Measurements from ENCODE around the gene SPAG16.
"Not testable (repeated sequence)": the region's sequence is repeated elsewhere in the genome, so short reads cannot be mapped to it uniquely, and the experiment has no call there.

The SPAG16 gene

GRCh38 chr2:213848631-213849030 lies 564.4 kb downstream of the SPAG16 start:
- peak; percentile 47 for DNase-seq

GRCh38 chr2:213861638-213862037 lies 577.4 kb downstream of the SPAG16 start:
- no peak for DNase-seq

DNA sequence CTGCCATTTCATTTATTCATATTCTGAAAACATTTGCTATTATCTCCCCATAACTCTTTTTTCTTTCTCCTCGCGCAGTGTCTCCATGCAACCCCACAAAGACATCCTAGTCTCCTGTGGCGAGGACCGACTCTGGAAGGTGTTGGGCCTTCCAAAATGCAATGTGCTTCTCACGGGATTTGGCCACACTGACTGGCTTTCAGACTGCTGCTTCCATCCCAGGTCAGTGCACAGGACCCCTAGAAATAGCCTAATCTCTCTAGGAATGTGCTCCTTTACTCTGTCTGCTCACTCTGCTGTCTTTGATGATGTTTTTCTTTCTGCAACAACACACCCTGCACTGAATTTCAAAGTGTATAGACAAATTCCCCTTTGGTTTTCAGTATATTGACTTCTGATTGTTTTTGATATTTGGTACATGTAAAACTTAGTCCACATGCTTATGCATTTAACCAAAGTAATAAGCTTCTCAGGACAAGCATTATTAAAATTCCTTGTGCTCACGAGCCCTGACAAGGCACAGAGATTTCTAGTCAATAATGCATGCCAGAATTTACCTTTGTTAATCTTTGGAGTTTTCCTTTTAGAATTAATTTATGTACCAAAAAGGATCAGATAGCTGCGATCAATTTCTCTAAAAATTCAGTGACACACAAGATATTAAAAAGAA lies 578.3 kb downstream of the SPAG16 start:
- DNase-seq: no peak

- DNase-seq: no peak
Observed at GRCh38 chr2:213863541-213863940, 579.3 kb downstream of the SPAG16 start.

GRCh38 chr2:213868526-213868925 lies 584.3 kb downstream of the SPAG16 start:
- DNase-seq: no peak

DNA sequence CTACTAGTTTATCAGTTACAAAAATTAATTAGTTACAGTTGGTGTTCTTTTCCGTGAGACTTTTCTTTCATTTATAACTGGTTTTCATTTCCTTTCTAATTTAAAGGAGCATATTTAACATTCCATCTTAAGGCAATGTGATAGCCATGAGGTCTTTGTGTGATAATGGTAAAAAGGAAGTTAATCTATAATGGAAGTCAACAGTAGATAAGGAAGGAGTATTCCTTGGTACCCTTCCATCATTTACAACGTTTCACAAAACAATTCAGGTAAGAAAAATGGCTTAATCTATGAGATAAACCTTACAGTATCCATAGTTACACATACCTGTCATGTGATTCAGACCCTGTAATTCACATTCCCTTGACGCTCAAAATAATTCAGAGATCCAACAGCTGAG lies 601.2 kb downstream of the SPAG16 start:
- no peak for DNase-seq

DNA sequence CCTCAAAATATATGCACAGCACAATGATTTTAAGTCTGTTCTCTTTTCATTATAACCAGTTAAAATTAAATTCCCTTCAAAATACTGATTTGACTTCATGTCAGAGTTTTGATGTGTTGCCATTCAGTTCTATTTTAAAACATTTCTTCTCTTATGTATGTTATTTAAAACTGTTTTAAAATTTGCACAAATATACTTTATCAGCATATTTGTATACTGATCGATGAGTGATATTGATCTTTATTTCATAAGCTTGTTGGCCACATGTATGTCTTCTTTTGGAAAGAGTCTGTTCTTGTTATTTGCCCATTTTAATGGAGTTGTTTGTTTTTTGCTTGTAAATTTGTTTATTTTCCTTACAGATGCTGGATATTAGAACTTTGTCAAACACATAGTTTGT lies 630.2 kb downstream of the SPAG16 start:
- DNase-seq: no peak

GRCh38 chr2:213920014-213920413 lies 635.8 kb downstream of the SPAG16 start:
- DNase-seq: no peak

GRCh38 chr2:213923543-213923942 lies 639.3 kb downstream of the SPAG16 start:
- DNase-seq: no peak

GRCh38 chr2:213934560-213934959 lies 650.3 kb downstream of the SPAG16 start:
- DNase-seq: peak; percentile 1

DNA sequence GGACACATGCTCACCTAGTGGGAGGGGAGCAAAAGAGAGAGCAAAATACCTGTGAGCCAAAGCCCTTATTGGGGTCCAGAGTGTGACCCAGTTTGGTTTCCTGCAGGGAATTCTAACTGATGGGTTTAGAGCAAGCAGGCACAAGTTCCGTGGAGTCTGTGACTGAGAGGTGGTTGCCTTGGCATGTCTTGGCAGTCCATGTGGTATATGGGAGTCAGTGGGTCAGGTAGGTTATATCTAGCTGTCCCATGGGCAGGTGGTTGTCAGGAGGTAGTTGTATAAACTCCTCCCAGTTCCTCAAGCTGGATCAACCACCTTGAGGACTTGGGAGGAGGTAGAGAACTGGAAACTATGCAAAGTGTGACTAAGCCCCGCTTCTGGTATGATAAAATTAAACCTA lies 673.8 kb downstream of the SPAG16 start:
- DNase-seq: no peak

GRCh38 chr2:213959589-213959988 lies 675.3 kb downstream of the SPAG16 start:
- no peak for DNase-seq

GRCh38 chr2:213971536-213971935 lies 687.3 kb downstream of the SPAG16 start:
- DNase-seq: no peak

- no peak for DNase-seq
Observed at GRCh38 chr2:213980883-213981282, 696.6 kb downstream of the SPAG16 start.

DNA sequence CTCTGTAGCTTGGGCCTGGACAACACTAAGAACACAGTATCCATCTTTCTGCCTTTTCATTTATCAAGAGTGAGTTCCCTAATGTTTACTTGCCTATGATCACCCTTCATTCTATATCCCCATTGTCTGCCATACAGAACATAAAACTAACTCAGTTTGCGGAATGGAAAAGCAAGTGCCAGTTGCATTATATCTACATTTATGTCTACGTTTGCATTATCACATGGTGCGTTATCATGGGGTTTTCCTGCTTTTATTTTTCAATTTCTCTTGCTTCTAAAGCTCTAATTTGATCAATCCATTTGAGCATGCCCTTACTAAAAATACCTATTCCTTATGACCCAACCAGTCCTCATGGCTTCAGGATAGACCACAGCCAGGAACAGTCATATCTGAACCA lies 704.9 kb downstream of the SPAG16 start:
- DNase-seq: no peak

DNA sequence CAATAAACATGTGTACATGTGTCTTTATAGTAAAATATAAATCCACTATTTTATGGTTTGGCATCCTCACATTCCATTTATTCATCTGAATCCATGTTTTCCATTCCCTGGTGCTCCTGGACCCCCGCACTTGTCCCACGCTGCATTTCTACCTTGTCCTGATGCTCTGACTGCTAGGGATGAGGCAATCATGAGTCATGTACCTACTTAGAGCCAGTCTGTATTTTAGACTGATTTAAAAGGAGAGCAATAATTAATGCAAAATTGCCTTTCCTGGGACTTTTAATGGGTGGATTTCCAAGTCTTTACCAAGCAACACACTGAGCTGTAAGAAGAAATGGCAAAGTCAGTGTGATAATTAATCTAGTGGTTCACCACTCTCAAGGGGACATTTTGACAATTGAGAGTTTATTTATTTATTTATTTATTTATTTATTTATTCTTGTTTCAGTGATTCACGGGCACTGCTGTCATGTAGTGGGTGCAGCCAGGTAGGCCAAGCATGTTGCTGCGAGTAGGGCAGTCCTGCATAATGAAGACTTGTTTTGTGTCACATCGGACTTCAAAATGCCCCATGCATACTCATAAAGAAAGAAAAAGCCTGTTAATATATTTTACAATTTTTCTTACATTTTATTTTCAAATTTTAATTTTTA lies 707.3 kb downstream of the SPAG16 start:
- DNase-seq: no peak

- peak; percentile 91 for DNase-seq
Observed at GRCh38 chr2:213995400-213996105, 711.3 kb downstream of the SPAG16 start.

GRCh38 chr2:213998976-213999375 lies 714.7 kb downstream of the SPAG16 start:
- not testable (repeated sequence) for DNase-seq

GRCh38 chr2:214004463-214004862 lies 720.2 kb downstream of the SPAG16 start:
- no peak for DNase-seq

GRCh38 chr2:214005337-214005736 lies 721.1 kb downstream of the SPAG16 start:
- DNase-seq: peak; percentile 18

- DNase-seq: no peak
Observed at GRCh38 chr2:214006601-214007000, 722.3 kb downstream of the SPAG16 start.

DNA sequence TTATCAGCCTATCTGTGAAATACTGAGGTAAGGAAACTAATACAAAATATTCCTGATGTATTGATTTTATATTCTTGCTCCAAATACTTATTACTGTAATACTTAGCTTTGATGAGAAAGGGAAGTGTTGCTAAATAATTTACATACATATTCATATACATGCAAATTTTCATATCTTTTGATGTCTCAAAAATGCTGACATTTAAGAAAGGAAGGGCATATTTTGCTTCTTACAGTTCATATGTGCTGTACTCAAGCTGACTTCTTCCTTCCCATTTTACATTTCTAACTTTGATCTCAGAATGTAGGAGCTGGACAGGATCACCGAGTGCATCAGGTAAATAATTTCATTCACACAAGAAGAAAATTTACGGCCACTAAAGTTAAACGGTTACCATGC lies 727.4 kb downstream of the SPAG16 start:
- DNase-seq: no peak

DNA sequence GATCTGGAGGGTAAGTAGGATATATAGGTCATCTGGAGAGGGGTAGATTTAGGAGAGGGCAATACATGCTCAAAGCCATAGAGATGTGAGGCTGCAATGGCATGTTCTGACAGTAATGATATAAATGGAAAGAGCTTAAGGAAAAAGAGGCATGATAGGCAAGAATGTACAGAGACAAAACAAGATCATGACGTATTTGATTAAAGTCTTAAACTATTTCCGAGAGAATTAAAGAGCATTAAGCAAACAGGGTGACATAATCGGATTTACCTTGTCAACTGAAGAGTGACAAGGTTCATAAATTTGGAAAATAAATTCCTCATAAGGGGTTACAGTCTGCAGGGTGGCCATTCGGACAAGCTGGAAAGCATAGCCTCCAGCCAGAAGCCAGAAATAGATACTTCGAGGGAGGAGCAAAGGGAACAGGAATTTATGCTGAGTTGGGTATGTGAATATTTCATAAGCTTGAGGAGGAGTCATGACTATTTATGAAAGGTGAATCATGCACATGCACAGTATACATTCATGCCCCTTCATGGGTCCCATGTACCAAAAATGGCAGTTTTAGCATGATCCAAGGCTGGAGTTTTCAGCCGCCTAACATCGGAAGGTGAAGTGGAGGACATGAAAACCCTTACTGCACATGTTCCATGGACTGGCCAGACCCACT lies 730.4 kb downstream of the SPAG16 start:
- DNase-seq: no peak
